Astrocyte (in vitro differentiated cells and primary cell): ENCODE data around the gene GCHFR.

Experiments
- CTCF ChIP-seq: IDR thresholded peaks from 2 replicates; pipeline ENCODE4 v1.5.1; 2011; ENCODE audit warnings: low read depth, mild to moderate bottlenecking, inconsistent platforms, low read length, moderate library complexity; ENCODE audit not compliant: insufficient read depth
- EZH2 ChIP-seq: IDR thresholded peaks from 2 replicates; pipeline ENCODE4 v1.6.1; 2012; ENCODE audit warnings: mild to moderate bottlenecking, low read length, inconsistent platforms; ENCODE audit not compliant: insufficient read depth

- TF ChIP-seq CTCF (no peak), EZH2 (no peak)
Observed at GRCh38 chr15:40749151-40749630, 14.7 kb upstream of the GCHFR start.
